Stomach (tissue), 4 donors: ENCODE results near the gene PTPRG.

Experiments used
- EP300 ChIP-seq: sonication (generic); formaldehyde crosslinking; IDR thresholded peaks from one replicate; pipeline ENCODE4 v1.6.1; 2017; ENCODE audit warnings: antibody characterized with exemption
- POLR2A ChIP-seq, 4 donors: fragments of 450-650 bp; IDR thresholded peaks; one replicate each; pipeline ENCODE4 v1.6.1; 2016; ENCODE audit warnings: antibody characterized with exemption in 4 of 4, control low read depth in 2 of 4, mild to moderate bottlenecking in 1 of 4, moderate library complexity in 1 of 4
- POLR2AphosphoS5 ChIP-seq, 3 donors: sonication (generic); formaldehyde crosslinking; IDR thresholded peaks; one replicate each; pipeline ENCODE4 v1.6.1; 2016; ENCODE audit warnings: antibody characterized with exemption in 3 of 3
- TF ChIP-seq, protein P1 (sequence below), 7 experiments: fragments of 450-650 bp in 4 of 7; fragments of 200-600 bp in 3 of 7; sonication (generic) in 3 of 7; IDR thresholded peaks; one replicate each; pipeline ENCODE4 v1.5.1; 2016 to 2019; ENCODE audit warnings: antibody characterized with exemption in 7 of 7, control low read depth in 2 of 7, mild to moderate bottlenecking in 1 of 7

DNA sequence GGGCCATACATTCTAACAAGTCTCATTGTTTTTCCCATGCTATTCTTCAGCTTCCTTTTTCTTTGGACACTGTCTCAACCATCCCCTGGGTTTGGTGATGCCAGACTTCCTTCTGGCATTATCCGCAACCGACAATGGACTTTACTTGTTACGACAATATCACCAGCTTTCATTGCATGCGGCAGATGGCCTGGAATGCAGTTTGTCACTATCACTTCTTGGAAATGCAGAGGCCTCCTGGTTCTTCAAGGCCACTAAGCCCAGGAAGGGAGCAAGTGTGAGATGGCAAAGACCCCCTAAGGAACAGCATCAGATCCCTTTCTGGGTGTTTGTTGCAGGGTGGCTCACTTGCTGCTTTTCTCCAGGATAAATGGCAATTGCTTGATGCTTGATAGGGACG, 128.6 kb downstream of the PTPRG start:
- TF ChIP-seq POLR2AphosphoS5 (IDR thresholded peaks at IDR 0.05) (no peak), EP300 (no peak), POLR2A (IDR thresholded peaks at IDR 0.05) (no peak)
- TF ChIP-seq, protein P1, sequence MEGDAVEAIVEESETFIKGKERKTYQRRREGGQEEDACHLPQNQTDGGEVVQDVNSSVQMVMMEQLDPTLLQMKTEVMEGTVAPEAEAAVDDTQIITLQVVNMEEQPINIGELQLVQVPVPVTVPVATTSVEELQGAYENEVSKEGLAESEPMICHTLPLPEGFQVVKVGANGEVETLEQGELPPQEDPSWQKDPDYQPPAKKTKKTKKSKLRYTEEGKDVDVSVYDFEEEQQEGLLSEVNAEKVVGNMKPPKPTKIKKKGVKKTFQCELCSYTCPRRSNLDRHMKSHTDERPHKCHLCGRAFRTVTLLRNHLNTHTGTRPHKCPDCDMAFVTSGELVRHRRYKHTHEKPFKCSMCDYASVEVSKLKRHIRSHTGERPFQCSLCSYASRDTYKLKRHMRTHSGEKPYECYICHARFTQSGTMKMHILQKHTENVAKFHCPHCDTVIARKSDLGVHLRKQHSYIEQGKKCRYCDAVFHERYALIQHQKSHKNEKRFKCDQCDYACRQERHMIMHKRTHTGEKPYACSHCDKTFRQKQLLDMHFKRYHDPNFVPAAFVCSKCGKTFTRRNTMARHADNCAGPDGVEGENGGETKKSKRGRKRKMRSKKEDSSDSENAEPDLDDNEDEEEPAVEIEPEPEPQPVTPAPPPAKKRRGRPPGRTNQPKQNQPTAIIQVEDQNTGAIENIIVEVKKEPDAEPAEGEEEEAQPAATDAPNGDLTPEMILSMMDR (IDR thresholded peaks at IDR 0.05), result no peak
